GM23248 (cell line): Measurements from ENCODE around the gene CCL19. TPM values are rescaled to one million over a fixed set of nuclear protein-coding genes. Genes with fewer than 3 reads are reported as not detected.

Source experiments
- DNase-seq: peaks from one replicate; pipeline ENCODE4 v3.0.0-alpha.2; 2015
- H2AFZ ChIP-seq: fragments of 200-600 bp; sonication (generic); 2 replicates; pipeline ENCODE4 v1.6.1; 2016; ENCODE audit warnings: antibody characterized with exemption
- H3F3A ChIP-seq: fragments of 200-600 bp; sonication (generic); 2 replicates; pipeline ENCODE4 v1.6.1; 2016; ENCODE audit warnings: mild to moderate bottlenecking, antibody characterized with exemption, mixed run types; ENCODE audit not compliant: insufficient read depth
- H3K27ac ChIP-seq: fragments of 200-600 bp; sonication (generic); 2 replicates; pipeline ENCODE4 v1.5.1; 2016; ENCODE audit warnings: mild to moderate bottlenecking
- H3K27me3 ChIP-seq: fragments of 200-600 bp; sonication (generic); replicated peaks from 2 replicates; pipeline ENCODE4 v1.6.1; 2016; ENCODE audit warnings: mild to moderate bottlenecking; ENCODE audit not compliant: insufficient read depth
- H3K36me3 ChIP-seq: fragments of 200-600 bp; sonication (generic); 2 replicates; pipeline ENCODE4 v1.6.1; 2016; ENCODE audit warnings: low read depth, mild to moderate bottlenecking
- H3K4me1 ChIP-seq: fragments of 200-600 bp; sonication (generic); 2 replicates; pipeline ENCODE4 v1.6.1; 2016; ENCODE audit warnings: mild to moderate bottlenecking; ENCODE audit not compliant: insufficient read depth
- H3K4me2 ChIP-seq: fragments of 200-600 bp; sonication (generic); one replicate; pipeline ENCODE4 v1.6.1; 2016; ENCODE audit warnings: mild to moderate bottlenecking; ENCODE audit not compliant: unreplicated experiment
- H3K4me3 ChIP-seq: fragments of 200-600 bp; sonication (generic); 2 replicates; pipeline ENCODE4 v1.5.1; 2016; ENCODE audit warnings: mild to moderate bottlenecking
- H3K79me2 ChIP-seq: fragments of 200-600 bp; sonication (generic); 2 replicates; pipeline ENCODE4 v1.6.1; 2016; ENCODE audit warnings: mild to moderate bottlenecking; ENCODE audit not compliant: insufficient read depth
- H3K9ac ChIP-seq: fragments of 200-600 bp; sonication (generic); 2 replicates; pipeline ENCODE4 v1.6.1; 2016; ENCODE audit warnings: mild to moderate bottlenecking
- H3K9me2 ChIP-seq: fragments of 200-600 bp; sonication (generic); 2 replicates; pipeline ENCODE4 v1.6.1; 2016; ENCODE audit warnings: mixed run types, mild to moderate bottlenecking, moderate library complexity; ENCODE audit not compliant: insufficient read depth
- H3K9me3 ChIP-seq: fragments of 200-600 bp; sonication (generic); one replicate; pipeline ENCODE4 v1.6.1; 2017; ENCODE audit warnings: low read depth
- H4K20me1 ChIP-seq: fragments of 200-600 bp; sonication (generic); 2 replicates; pipeline ENCODE4 v1.6.0; 2016; ENCODE audit not compliant: insufficient read depth
- EZH2 ChIP-seq: fragments of 200-600 bp; sonication (generic); IDR thresholded peaks from 2 replicates; pipeline ENCODE4 v1.6.1; 2018; ENCODE audit warnings: antibody characterized with exemption, mild to moderate bottlenecking; ENCODE audit not compliant: insufficient read depth, poor library complexity, severe bottlenecking
- EZH2phosphoT487 ChIP-seq: fragments of 200-600 bp; sonication (generic); IDR thresholded peaks from 2 replicates; pipeline ENCODE4 v1.6.1; 2018; ENCODE audit warnings: antibody characterized with exemption, moderate library complexity, mild to moderate bottlenecking, low read depth; ENCODE audit not compliant: insufficient read depth
- WGBS, 2 experiments: methylation state at CpG; one replicate each; pipeline ENCODE4 v1.1.6; 2015 to 2017; ENCODE audit warnings: low lambda C conversion rate in 2 of 2, low coverage in 1 of 2; ENCODE audit errors: missing lambda C conversion rate in 2 of 2; 5-methylcytosine and 5-hydroxymethylcytosine counted together
- in situ Hi-C: fragments of 300-500 bp; cut with MboI; formaldehyde crosslinking; loops from 2 replicates; pipeline ENCODE4 v1.15.0; 2020
- polyA plus RNA-seq: library from polyadenylated mRNA; unstranded; fragments of >200 nt; fragmentation: Nextera tagmentation; extraction: Ambion mirVana; gene quantifications from 2 replicates; pipeline ENCODE4 v1.2.1, GENCODE V29; 2016
- total RNA-seq: library from RNA; depleted of rRNA; stranded (reverse); fragments of >200 nt; shearing (Covaris generic); gene quantifications from 2 replicates; pipeline ENCODE4 v1.2.3, GENCODE V29; 2014

The CCL19 gene
- total and polyA plus RNA-seq, 2 experiments from 2014 or later: not detected

- Histone ChIP-seq H3K9ac (no peak overlapping the region), H3K27me3 (no peaks in the 10 kb centered on the region), H3K9me3 (no peaks in the 10 kb centered on the region), H4K20me1 (no peaks in the 10 kb centered on the region), H3K36me3 (no peaks in the 10 kb centered on the region), H3K4me1 (peaks cover 17% of the 10 kb centered on the region), H3K9me2 (no peaks in the 10 kb centered on the region), H3K79me2 (no peaks in the 10 kb centered on the region), H3K27ac (peak overlapping the region; percentile 46), H3K4me2 (no peak overlapping the region), H3K4me3 (no peak overlapping the region), H2AFZ (no peak overlapping the region), H3F3A (peaks cover 12% of the 10 kb centered on the region; the same call in 1 of the 2 replicates)
- DNase-seq: peak; percentile 44
- TF ChIP-seq EZH2phosphoT487 (no peak), EZH2 (no peak)
- 12 to 14% methylated on average over 5 of the region's 5 CpGs for WGBS, 2 experiments
- in situ Hi-C loops: no loop called here
Measured at GRCh38 chr9:34686231-34686630, 4.8 kb downstream of the CCL19 start.

DNA sequence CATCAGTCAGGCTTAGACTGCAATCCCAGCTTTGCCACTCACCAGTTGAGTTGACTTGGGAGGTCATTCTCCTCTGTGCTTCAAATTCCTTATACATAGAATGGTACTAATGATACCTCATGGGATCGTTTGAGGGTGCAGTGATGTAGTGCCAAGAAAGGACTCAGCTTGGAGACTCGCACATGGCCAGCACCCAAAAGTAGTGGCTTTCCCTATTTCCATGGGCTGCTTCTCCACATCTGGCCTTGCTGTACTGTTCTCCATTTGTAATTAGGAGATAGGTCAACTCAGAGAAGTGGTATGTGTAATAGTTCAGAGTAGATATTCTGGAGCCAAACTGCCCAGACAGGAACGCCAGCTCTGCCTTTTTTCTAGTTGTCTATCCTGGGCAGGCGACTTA lies 5.5 kb downstream of the CCL19 start:
- Histone ChIP-seq H3K27ac (peak overlapping the region; percentile 46), H3K79me2 (no peaks in the 10 kb centered on the region), H3K4me3 (no peak overlapping the region), H3K4me2 (no peak overlapping the region), H3K9ac (no peak overlapping the region), H4K20me1 (no peaks in the 10 kb centered on the region), H3K36me3 (no peaks in the 10 kb centered on the region), H3K27me3 (no peaks in the 10 kb centered on the region), H3F3A (peaks cover 12% of the 10 kb centered on the region; the same call in 1 of the 2 replicates), H2AFZ (no peak overlapping the region), H3K9me3 (no peaks in the 10 kb centered on the region), H3K4me1 (peaks cover 17% of the 10 kb centered on the region), H3K9me2 (no peaks in the 10 kb centered on the region)
- 19 to 31% methylated on average over 4 of the region's 4 CpGs for WGBS, 2 experiments
- peak; percentile 63 for DNase-seq
- TF ChIP-seq EZH2phosphoT487: no peak
- TF ChIP-seq EZH2: no peak
- in situ Hi-C loops: no loop called here

DNA sequence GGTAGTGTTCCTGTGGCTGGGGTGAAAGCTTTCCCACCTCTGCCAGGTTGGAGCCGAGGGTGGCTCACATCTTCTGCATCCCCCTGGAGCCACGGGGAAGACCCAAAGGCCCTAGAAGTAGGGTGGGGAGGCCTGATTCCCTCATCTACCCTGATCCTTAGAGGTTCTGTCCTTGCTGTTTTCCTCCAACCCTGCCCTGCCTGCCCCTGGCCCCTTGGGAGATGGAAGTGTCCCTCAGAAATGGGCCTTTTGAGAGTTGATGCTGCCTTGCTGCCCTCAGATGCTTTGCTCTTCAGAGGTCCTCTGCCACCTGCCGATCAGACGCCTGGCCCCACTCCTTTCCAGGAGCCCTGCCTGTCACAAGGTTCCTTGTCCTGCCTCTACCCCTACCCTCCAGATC lies 6.3 kb downstream of the CCL19 start:
- Histone ChIP-seq H3K9me2 (no peaks in the 10 kb centered on the region), H3K27me3 (no peaks in the 10 kb centered on the region), H3K4me1 (peaks cover 17% of the 10 kb centered on the region), H3K9ac (no peak overlapping the region), H3K27ac (no peak overlapping the region), H4K20me1 (no peaks in the 10 kb centered on the region), H2AFZ (no peak overlapping the region), H3K4me3 (no peak overlapping the region), H3K4me2 (no peak overlapping the region), H3K79me2 (no peaks in the 10 kb centered on the region), H3K9me3 (no peaks in the 10 kb centered on the region), H3F3A (peaks cover 12% of the 10 kb centered on the region; the same call in 1 of the 2 replicates), H3K36me3 (no peaks in the 10 kb centered on the region)
- TF ChIP-seq EZH2phosphoT487 (no peak), EZH2 (no peak)
- in situ Hi-C loops: no loop called here
- 94 to 95% methylated on average over 4 of the region's 4 CpGs for WGBS, 2 experiments
- DNase-seq: no peak

DNA sequence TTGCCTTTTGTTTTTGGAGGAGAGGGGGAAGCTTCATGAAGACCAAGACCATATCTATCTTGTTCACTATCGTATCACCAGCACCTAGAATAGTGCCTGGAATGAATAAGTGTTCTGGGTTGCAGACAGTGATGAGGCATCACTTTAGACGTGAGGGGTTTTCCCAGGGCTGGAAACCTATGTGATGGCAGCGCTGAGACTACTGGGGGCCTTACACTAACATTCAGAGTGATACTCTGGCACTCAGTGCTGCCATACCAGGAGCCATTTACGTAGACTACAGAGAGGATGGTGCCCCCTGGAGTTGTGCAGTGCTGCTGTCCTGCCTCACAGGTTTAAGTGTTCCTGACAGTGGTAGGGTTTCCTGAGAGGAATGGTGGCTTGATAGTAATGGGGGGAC lies 6.9 kb downstream of the CCL19 start:
- Histone ChIP-seq H3K27me3 (no peaks in the 10 kb centered on the region), H3K4me1 (peaks cover 17% of the 10 kb centered on the region), H3F3A (peaks cover 12% of the 10 kb centered on the region; the same call in 1 of the 2 replicates), H3K36me3 (no peaks in the 10 kb centered on the region), H3K9me3 (no peaks in the 10 kb centered on the region), H3K4me2 (no peak overlapping the region), H2AFZ (no peak overlapping the region), H3K9me2 (no peaks in the 10 kb centered on the region), H3K4me3 (no peak overlapping the region), H3K27ac (no peak overlapping the region), H3K79me2 (no peaks in the 10 kb centered on the region), H3K9ac (no peak overlapping the region), H4K20me1 (no peaks in the 10 kb centered on the region)
- no peak for TF ChIP-seq EZH2
- no peak for TF ChIP-seq EZH2phosphoT487
- 96 to 97% methylated on average over 4 of the region's 4 CpGs for WGBS, 2 experiments
- no peak for DNase-seq
- in situ Hi-C loops: no loop called here

- no peaks in the 10 kb centered on the region for H3K27me3 ChIP-seq
- no peak overlapping the region for H3K4me2 ChIP-seq
- H3K9ac ChIP-seq: no peak overlapping the region
- in situ Hi-C loops: no loop called here
- peak overlapping the region; percentile 14; the same call in 1 of the 2 replicates for H3K27ac ChIP-seq
- H3K9me3 ChIP-seq: no peaks in the 10 kb centered on the region
- no peaks in the 10 kb centered on the region for H3K36me3 ChIP-seq
- peaks cover 3% of the 10 kb centered on the region; the same call in 1 of the 2 replicates for H3K4me1 ChIP-seq
- no peak overlapping the region for H3K4me3 ChIP-seq
- H3F3A ChIP-seq: peaks cover 12% of the 10 kb centered on the region; the same call in 1 of the 2 replicates
- H3K79me2 ChIP-seq: no peaks in the 10 kb centered on the region
- 80 to 81% methylated on average over 2 of the region's 2 CpGs for WGBS, 2 experiments
- peak; percentile 56 for DNase-seq
- H4K20me1 ChIP-seq: no peaks in the 10 kb centered on the region
- H2AFZ ChIP-seq: no peak overlapping the region; the same call in 1 of the 2 replicates
- TF ChIP-seq EZH2: no peak
- TF ChIP-seq EZH2phosphoT487: no peak
- no peaks in the 10 kb centered on the region for H3K9me2 ChIP-seq
Measured at GRCh38 chr9:34675869-34676268, 15.2 kb downstream of the CCL19 start.
